Measurements from ENCODE around the gene AGAP3.
A peak's percentile ranks its signal among the peaks of the same experiment; 100 is the strongest.
"Not testable (repeated sequence)": the region's sequence is repeated elsewhere in the genome, so short reads cannot be mapped to it uniquely, and the experiment has no call there.

AGAP3 gene

DNA sequence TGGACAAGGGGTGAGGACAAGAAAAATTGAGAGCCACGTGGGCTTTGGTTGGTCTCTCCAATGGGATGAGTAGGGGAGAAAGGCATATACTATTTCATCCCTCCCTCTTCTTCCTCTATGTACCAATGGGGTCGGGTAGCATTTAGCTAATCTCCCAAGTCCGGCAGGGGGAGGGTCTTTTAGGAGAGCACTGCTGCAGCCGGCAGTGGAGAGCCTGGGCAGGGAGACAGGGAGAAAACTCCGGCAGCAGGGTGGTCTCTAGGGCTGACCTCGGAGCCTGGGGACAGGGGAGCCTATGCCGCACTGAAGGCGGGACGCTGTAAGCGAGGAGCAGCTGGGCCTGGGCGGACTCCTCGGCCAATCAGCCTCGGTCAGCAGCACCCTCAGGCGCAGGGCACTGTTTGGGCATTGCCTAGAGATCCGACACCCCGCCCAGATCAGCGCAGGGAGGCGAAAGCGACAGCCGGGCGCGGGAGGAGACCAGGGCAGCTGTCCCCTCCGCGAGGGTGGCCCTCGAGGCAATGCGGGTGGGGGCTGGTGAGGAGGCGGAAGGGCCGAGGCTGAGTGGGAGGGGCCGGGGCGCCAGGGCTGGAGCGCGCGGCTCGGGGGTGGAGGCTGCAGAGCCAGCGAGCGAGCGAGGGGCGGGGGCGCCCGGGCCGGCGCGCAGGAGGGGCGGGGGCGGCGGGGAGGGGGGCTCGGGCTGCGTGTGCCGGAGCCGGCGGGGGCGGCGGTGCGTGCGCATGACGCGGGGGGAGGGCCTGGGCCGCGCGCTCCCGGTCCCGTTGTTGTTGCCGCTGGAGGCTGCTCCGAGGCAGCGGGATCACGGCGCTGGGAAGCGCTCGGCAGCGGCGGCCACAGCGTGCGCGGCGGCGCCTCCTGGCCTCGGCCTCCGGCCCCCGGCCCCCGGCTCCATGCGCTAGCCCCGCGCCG is at the start of gene AGAP3:
Gene AGAP3 (plus strand): TSS at position 785 of the 930 bp plus-strand sequence. CDS start 267 bp downstream, outside the sequence.
- ChIA-PET POLR2A (interaction anchor here (0.6 kb wide), 1 partner anchor 24 kb away, joined by 3 read pairs; no protein-coding TSS in a partner anchor), CTCF (interaction anchor here (0.6 to 12.8 kb wide), 7 partner anchors 9 to 158 kb away, joined by 3 to 149 read pairs (median 5); no protein-coding TSS in a partner anchor)
- TF ChIP-seq, protein P1, sequence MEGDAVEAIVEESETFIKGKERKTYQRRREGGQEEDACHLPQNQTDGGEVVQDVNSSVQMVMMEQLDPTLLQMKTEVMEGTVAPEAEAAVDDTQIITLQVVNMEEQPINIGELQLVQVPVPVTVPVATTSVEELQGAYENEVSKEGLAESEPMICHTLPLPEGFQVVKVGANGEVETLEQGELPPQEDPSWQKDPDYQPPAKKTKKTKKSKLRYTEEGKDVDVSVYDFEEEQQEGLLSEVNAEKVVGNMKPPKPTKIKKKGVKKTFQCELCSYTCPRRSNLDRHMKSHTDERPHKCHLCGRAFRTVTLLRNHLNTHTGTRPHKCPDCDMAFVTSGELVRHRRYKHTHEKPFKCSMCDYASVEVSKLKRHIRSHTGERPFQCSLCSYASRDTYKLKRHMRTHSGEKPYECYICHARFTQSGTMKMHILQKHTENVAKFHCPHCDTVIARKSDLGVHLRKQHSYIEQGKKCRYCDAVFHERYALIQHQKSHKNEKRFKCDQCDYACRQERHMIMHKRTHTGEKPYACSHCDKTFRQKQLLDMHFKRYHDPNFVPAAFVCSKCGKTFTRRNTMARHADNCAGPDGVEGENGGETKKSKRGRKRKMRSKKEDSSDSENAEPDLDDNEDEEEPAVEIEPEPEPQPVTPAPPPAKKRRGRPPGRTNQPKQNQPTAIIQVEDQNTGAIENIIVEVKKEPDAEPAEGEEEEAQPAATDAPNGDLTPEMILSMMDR (IDR thresholded peaks at IDR 0.05; ENCODE audit: control extremely low read depth, extremely low read depth, low read depth, missing control alignments) = no peak
- DNase-seq (ENCODE audit: extremely low spot score) = peak; percentile 89

DNA sequence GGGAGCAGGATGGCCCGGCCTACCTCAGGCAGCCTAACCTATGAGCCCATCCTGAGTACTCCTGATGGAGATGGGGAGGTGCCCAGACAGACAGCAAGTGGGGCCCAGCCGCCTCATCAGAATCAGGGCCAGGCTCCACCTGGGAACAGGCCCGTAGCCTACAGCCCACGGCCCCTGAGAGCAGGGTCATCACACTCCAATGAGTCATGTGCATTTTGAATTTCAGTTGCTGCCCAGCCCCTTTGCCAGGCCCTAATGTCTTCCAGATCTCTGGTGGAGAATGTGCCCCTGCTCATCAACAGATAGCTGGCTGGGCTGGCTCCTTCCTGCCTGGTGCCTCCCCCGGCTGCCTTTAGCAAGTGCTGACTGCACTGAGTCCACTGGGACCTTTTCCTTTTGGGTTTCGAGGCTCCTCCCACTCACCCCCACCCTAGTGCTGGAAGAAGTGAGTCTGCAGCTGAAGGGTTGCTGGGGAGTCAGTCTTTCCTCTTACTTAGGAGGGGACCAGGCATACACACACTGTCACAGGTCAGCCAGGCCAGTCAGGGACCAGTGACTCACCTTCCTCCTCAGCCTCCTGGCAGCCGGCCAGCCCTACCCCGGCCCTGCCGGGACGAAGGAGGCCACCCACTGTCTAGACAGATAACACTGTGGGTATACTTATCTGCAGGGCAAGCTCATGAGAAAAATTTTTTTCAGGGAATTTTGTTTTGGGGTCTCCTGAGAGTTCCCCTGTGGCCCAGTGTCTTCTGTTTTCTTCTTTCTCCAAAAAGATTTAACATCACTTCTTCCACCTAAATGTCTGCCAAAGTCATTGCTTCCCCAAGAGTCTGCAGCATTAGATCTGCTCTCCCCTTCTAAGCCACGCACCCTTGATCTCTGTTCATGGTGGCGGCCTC is 47.1 kb upstream of the AGAP3 start:
- CTCF ChIA-PET = interaction anchor here (1.6 to 3.0 kb wide), 3 partner anchors 11 to 31 kb away, joined by 5 to 10 read pairs (median 9); partner anchors contain the start of gene ABCB8
- TF ChIP-seq, protein P1 (IDR thresholded peaks at IDR 0.05; ENCODE audit: control extremely low read depth, extremely low read depth, low read depth, missing control alignments) = no peak
- POLR2A ChIA-PET = no interaction called here
- peak; percentile 54 for DNase-seq (ENCODE audit: extremely low spot score)

DNA sequence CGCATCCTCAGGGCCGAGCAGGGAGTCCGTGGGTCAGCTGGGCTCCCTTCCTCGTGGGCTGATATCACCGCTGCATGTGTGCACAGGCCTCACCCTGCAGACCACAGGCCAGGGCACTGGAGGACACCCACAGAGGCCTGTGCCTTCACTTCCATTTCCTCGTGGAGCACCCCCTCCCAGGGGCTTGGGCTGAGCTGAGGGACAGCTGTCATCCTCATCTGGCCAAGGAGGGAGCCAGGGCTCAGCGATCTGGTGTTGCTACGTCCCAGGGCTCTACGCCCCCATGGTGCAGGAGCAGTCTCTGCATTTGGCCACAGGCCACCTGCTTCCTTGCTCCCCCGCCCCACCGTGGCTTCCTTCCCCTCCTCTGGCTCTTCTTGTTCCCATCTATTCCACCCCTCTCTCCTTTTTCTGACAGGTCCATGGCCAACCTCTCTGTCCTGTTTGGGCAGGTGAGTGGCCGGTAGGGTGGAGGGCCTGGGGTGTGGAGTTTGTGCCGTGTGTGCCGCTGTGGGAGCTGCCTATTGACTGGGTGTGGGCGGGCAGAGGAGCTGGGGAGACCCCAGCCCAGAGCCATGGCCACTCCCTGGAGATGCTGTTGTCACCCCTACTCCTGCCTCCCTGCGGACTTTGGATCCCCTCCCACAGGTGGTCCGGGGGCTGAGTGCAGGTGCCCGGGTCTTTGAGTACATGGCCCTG is 46.3 kb upstream of the AGAP3 start:
- ChIA-PET POLR2A (no interaction called here), CTCF (interaction anchor here (1.6 to 2.4 kb wide), 2 partner anchors 21 to 32 kb away, joined by 5 to 9 read pairs; no protein-coding TSS in a partner anchor)
- DNase-seq (ENCODE audit: extremely low spot score) = no peak
- TF ChIP-seq, protein P1 (IDR thresholded peaks at IDR 0.05; ENCODE audit: control extremely low read depth, extremely low read depth, low read depth, missing control alignments) = no peak

DNA sequence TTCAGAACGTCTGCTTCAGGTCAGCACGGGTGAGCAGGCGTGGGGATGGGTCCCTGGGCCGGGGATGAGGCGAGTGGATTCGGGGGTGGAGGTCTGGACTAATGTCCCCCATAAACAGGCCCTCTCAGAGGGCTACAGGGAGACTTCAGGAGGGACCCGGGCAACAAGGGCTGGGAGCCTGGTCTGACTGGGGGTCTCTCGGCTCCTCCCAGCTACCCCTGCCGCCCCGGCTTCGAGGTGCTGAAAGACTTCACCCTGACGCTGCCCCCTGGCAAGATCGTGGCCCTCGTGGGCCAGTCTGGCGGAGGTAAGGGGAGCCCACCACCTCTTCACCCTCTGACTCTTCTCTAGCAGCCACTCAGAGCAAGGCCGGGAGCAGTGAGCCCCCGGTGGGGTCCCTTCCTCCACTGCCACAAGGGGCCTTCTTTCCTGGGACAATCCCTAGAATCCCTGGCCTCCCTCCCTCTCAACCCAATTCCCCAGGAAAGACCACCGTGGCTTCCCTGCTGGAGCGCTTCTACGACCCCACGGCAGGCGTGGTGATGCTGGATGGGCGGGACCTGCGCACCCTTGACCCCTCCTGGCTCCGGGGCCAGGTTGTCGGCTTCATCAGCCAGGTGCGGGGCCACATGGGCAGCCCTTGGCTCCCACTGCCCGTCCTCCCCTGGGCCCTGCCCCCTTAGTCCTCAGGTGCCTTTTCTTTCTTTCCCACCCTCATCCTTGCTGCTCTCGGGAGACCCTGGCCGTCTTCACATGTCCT is 45.5 kb upstream of the AGAP3 start:
- TF ChIP-seq, protein P1 (IDR thresholded peaks at IDR 0.05; ENCODE audit: control extremely low read depth, extremely low read depth, low read depth, missing control alignments) = no peak
- ChIA-PET CTCF (interaction anchor here (2.4 kb wide), 1 partner anchor 32 kb away, joined by 9 read pairs; no protein-coding TSS in a partner anchor), POLR2A (no interaction called here)
- no peak for DNase-seq (ENCODE audit: extremely low spot score)

DNA sequence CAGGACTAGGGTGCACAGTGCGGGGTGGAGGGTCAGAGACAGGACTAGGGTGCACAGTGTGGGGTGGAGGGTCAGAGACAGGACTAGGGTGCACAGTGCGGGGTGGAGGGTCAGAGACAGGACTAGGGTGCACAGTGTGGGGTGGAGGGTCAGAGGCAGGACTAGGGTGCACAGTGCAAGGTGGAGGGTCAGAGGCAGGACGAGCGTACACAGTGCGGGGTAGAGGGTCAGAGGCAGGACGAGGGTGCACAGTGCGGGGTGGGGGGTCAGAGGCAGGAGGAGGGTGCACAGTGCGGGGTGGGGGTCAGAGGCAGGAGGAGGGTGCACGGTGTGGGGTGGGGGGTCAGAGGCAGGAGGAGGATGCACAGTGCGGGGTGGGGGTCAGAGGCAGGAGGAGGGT is 42.8 kb upstream of the AGAP3 start:
- DNase-seq (ENCODE audit: extremely low spot score); POLR2A ChIA-PET; CTCF ChIA-PET: not testable (repeated sequence)

DNA sequence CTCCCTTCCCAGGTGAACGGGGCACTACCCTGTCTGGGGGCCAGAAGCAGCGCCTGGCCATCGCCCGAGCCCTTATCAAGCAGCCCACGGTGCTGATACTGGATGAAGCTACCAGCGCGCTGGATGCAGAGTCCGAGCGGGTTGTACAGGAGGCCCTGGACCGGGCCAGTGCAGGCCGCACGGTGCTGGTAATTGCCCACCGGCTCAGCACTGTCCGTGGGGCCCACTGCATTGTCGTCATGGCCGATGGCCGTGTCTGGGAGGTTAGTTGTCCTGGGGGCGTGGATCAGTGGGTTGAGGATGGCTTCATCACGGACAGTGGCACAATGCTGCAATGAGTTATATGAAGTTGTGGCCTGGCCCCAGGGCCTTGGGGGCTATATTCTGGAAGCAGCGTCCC is 42.3 kb upstream of the AGAP3 start:
- POLR2A ChIA-PET = no interaction called here

More for the DNA sequence above, 42.3 kb upstream of the AGAP3 start:
- no peak for DNase-seq (ENCODE audit: extremely low spot score)
- CTCF ChIA-PET = no interaction called here
- TF ChIP-seq, protein P1 (IDR thresholded peaks at IDR 0.05; ENCODE audit: control extremely low read depth, extremely low read depth, low read depth, missing control alignments) = no peak

Data from GM10248 (cell line).